ENCODE data around the gene MICU1. TPM values are rescaled to one million over a fixed set of nuclear protein-coding genes. Genes with fewer than 3 reads are reported as not detected.
"Not testable (repeated sequence)": the region's sequence is repeated elsewhere in the genome, so short reads cannot be mapped to it uniquely, and the experiment has no call there.

The MICU1 gene, protein sequence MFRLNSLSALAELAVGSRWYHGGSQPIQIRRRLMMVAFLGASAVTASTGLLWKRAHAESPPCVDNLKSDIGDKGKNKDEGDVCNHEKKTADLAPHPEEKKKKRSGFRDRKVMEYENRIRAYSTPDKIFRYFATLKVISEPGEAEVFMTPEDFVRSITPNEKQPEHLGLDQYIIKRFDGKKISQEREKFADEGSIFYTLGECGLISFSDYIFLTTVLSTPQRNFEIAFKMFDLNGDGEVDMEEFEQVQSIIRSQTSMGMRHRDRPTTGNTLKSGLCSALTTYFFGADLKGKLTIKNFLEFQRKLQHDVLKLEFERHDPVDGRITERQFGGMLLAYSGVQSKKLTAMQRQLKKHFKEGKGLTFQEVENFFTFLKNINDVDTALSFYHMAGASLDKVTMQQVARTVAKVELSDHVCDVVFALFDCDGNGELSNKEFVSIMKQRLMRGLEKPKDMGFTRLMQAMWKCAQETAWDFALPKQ
- 58.2 to 63.4 TPM (median 63.4 TPM) in 3 replicates for total RNA-seq

DNA sequence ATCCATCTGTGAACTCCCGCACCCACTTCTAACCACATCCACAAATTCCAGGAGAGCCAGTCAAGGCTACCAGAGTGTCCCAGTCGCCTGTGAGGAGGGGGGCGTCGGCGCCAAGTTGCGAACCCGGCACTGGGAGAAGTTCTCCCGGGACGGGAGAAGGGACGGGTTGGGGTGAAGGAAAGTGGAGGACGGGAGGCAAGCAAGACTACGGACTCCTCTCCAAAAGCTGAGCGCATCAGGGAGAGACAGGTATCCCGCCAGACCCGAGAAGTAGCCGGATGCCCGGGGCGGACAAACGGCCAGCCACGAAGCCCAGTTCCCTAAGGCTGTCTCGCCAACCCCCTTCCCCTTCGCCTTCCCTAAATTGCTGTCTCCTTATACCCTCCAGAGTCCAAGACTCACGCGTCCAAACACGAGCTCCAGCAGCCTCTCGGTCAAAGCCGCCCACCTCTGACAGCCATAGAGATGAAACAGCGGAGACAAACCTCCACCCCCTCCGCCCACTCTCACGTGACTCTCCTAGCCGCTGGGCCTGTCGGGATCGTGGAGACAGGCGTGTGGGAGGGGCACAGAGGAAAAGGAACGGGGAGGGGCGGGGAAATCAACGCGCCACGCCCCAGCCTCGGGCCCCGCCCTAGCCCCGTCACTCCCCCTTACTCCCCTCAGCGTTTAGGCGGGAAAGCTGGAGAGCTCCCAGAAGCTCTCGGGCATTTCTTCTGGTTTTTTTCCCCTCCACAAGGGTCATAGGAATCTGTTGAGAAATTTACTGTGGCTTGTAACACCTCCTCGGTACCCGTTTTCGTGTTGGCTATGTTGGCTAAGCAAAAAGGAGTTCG, at the start of gene MICU1:
MICU1 (minus strand) TSS at position 472 of the 836 bp plus-strand sequence. CDS start 59,286 bp downstream, outside the sequence.
- H3K9me3 Mint-ChIP-seq: no peaks in the 10 kb centered on the region

GRCh38 chr10:72674174-72674573, 48.3 kb upstream of the MICU1 start:
- H3K36me3 Mint-ChIP-seq; DNase-seq (ENCODE audit: low spot score in 2 of 2, unreplicated experiment in 2 of 2): not testable (repeated sequence)

More for the DNA sequence above, at the start of gene MICU1:
- TF ChIP-seq, protein P1, sequence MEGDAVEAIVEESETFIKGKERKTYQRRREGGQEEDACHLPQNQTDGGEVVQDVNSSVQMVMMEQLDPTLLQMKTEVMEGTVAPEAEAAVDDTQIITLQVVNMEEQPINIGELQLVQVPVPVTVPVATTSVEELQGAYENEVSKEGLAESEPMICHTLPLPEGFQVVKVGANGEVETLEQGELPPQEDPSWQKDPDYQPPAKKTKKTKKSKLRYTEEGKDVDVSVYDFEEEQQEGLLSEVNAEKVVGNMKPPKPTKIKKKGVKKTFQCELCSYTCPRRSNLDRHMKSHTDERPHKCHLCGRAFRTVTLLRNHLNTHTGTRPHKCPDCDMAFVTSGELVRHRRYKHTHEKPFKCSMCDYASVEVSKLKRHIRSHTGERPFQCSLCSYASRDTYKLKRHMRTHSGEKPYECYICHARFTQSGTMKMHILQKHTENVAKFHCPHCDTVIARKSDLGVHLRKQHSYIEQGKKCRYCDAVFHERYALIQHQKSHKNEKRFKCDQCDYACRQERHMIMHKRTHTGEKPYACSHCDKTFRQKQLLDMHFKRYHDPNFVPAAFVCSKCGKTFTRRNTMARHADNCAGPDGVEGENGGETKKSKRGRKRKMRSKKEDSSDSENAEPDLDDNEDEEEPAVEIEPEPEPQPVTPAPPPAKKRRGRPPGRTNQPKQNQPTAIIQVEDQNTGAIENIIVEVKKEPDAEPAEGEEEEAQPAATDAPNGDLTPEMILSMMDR (IDR thresholded peaks at IDR 0.05; ENCODE audit: unreplicated experiment): no peak
- Mint-ChIP-seq H3K36me3 (peaks cover 4% of the 10 kb centered on the region), H3K27ac (peak within 1 kb of the TSS; percentile 97), H3K4me3 (peak within 1 kb of the TSS; percentile 97), H3K4me1 (peaks cover 9% of the 10 kb centered on the region), H3K27me3 (ENCODE audit: low read depth) (no peaks in the 10 kb centered on the region)
- DNase-seq (ENCODE audit: low spot score in 2 of 2, unreplicated experiment in 2 of 2): peak; percentile 92 to 93

DNA sequence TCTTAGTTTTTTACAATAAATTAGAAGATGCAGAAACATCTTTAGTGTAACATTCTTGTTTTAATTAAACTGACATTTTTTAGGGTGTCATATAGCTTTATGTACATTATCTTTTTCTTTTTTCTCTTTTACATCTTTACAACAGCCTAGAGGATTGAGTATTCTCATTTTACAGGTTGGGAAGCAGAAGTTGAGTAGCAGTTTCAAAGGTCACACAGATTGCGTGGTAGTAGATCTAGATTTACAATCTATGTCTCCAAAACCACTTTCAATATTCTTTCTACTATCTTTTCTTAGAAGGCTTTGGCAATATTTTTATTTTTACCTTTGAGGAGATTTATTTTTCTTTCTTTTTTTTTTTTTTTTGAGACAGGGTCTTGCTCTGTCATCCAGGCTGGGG, 47.4 kb upstream of the MICU1 start:
- DNase-seq (ENCODE audit: low spot score in 2 of 2, unreplicated experiment in 2 of 2): no peak
- Mint-ChIP-seq H3K27me3 (ENCODE audit: low read depth) (no peaks in the 10 kb centered on the region), H3K27ac (no peak overlapping the region), H3K4me3 (no peak overlapping the region), H3K9me3 (peaks cover 5% of the 10 kb centered on the region), H3K4me1 (peaks cover 11% of the 10 kb centered on the region), H3K36me3 (no peaks in the 10 kb centered on the region)
- TF ChIP-seq, protein P1 (IDR thresholded peaks at IDR 0.05; ENCODE audit: unreplicated experiment): no peak

More at GRCh38 chr10:72674174-72674573, 48.3 kb upstream of the MICU1 start:
- H3K9me3 Mint-ChIP-seq; H3K4me3 Mint-ChIP-seq; H3K27ac Mint-ChIP-seq; H3K27me3 Mint-ChIP-seq (ENCODE audit: low read depth): not testable (repeated sequence)
- peaks cover 11% of the 10 kb centered on the region for H3K4me1 Mint-ChIP-seq

DNA sequence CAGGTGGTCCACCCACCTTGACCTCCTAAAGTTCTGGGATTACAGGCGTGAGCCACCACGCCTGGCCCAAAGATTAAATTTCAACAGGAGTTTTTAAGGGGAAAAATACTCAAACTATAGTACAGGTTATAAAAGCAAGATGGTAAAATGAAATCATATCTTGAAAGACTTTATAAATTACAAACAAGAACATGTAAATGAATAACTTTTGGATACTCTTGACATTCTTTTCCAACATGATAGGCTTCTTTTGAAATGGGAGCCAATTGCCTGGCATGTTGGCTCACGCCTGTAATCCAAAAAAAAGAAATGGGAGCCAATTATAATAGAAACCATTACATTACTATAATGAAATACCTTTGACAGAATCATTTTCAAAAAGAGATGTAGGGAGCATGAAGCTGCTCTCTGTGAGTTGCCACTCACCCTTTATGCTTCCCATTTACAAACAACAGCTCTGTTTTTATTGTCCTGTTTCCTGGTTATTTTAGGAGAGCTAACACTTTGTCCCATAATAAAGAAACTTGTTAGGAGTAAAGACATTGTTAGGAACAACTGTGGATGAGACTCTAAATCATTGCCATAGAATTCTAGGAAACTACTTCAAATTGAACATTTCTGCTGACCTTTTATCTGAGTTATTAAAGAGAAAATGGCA, 41.5 kb upstream of the MICU1 start:
- no peaks in the 10 kb centered on the region for H3K9me3 Mint-ChIP-seq
- no peak overlapping the region for H3K4me3 Mint-ChIP-seq
- H3K4me1 Mint-ChIP-seq: peaks cover 6% of the 10 kb centered on the region
- H3K27me3 Mint-ChIP-seq (ENCODE audit: low read depth): no peaks in the 10 kb centered on the region
- DNase-seq (ENCODE audit: low spot score in 2 of 2, unreplicated experiment in 2 of 2): no peak
- no peak overlapping the region for H3K27ac Mint-ChIP-seq
- TF ChIP-seq, protein P1 (IDR thresholded peaks at IDR 0.05; ENCODE audit: unreplicated experiment): no peak
- H3K36me3 Mint-ChIP-seq: no peaks in the 10 kb centered on the region

- no peak for DNase-seq (ENCODE audit: low spot score in 2 of 2, unreplicated experiment in 2 of 2)
- Mint-ChIP-seq H3K27me3 (ENCODE audit: low read depth) (no peaks in the 10 kb centered on the region), H3K4me3 (no peak overlapping the region), H3K9me3 (no peaks in the 10 kb centered on the region), H3K27ac (no peak overlapping the region), H3K4me1 (peaks cover 6% of the 10 kb centered on the region), H3K36me3 (no peaks in the 10 kb centered on the region)
- TF ChIP-seq, protein P1 (IDR thresholded peaks at IDR 0.05; ENCODE audit: unreplicated experiment): no peak
Observed at GRCh38 chr10:72665925-72666324, 40.0 kb upstream of the MICU1 start.

All from mesothelial cell of epicardium (in vitro differentiated cells).